GM12801 (cell line): ENCODE results near the gene TSPAN14.

ENCODE experiments used
- CTCF ChIP-seq: IDR thresholded peaks from one replicate; pipeline ENCODE4 v1.5.1; 2011; ENCODE audit warnings: control low read depth; ENCODE audit not compliant: insufficient read length; ENCODE audit errors: extremely low read depth

Gene TSPAN14

GRCh38 chr10:80415734-80416478 lies 38.2 kb upstream of the TSPAN14 start:
- TF ChIP-seq CTCF, result no peak

DNA sequence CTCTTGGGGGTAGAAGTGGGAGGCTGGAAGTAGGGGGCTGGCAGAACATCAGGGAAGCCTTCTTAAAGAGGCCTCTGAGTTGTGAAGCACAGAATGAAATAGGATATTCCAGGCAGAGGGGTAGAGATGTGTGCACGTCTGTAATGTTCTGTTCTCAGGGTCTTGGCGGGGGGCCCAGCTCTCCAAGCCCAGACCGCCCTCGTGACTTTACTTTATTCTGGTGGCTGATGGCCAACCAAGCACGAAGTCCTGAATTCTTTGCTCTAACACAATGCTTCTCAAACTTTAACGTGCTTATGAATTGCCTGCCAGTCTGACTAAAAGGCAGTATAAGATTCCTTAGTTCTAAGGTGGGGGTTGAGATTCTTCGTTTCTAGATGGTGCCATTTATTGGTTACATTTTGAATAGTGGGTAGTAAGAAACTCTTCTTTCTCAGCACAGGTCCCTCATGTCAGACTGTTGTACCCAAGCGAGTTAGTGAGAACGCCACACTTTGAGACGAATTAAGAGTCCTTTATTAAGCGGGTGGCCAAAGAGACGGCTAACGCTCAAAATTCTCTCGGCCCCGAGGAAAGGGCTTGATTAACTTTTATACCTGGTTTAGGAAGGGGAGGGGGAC lies 37.5 kb upstream of the TSPAN14 start:
- no peak for TF ChIP-seq CTCF

DNA sequence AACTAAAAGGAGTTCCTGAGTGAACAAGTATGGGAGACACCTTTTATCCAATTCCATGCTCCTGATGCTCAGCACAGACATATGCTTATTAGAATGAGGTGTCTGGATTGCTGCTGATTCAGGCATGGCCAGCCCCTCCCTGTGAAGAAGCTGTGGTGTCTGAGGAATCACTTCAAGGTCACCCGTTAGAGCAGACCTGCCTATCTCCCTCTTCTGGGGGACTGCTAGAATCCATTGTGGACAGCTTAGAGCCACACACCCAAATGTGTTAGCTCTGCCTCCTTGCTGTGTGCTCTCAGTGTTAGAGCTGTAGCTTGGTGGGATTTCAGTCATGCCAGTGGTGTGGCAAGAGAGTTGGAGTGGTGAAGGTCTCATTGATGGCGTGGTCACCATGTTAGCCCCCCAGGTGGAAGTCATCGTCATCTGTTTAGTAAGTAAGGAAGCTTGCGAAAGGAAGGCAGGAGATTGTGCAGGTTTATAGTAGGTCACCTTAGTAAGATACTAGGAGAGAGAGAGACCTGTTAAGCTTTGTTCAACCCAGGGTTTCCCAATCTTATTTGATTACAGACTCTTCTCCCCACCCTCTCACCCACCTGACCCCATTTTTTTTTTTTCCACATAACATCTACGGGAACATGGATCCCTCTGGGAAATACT lies 32.9 kb upstream of the TSPAN14 start:
- no peak for TF ChIP-seq CTCF

GRCh38 chr10:80421707-80422536 lies 32.2 kb upstream of the TSPAN14 start:
- no peak for TF ChIP-seq CTCF

DNA sequence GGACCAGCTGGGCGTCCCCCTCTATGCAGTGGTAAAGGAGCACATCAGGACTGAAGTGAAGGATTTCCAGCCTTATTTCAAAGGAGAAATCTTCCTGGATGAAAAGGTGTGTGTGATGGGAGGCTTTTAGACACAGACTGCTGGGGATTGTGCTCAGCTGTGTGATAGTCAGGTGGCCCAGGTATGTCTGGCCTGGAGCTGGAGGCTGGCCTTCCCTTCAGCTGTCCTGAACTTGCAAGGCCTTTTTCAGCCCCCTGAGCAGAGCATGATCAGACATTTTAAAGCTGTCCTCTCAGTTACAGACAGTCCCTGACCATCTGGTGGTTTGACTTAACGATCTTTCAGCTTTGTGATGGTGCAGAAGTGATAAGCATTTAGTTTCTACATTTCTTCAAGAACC lies 28.2 kb upstream of the TSPAN14 start:
- TF ChIP-seq CTCF, result no peak

GRCh38 chr10:80427541-80427940 lies 26.6 kb upstream of the TSPAN14 start:
- no peak for TF ChIP-seq CTCF

- TF ChIP-seq CTCF, result no peak
Observed at GRCh38 chr10:80429521-80429973, 24.6 kb upstream of the TSPAN14 start.
